HG03571 (cell line): ENCODE measurements around the gene PREP.

Source experiments
- ATAC-seq: cut with Tn5 transposase; IDR thresholded peaks from one replicate; pipeline ENCODE4 v1.9.1; 2021; ENCODE audit not compliant: unreplicated experiment

Gene PREP

GRCh38 chr6:105313211-105313610, 89.7 kb downstream of the PREP start:
- no peak for ATAC-seq

- no peak for ATAC-seq
Observed at GRCh38 chr6:105310947-105311346, 91.9 kb downstream of the PREP start.

GRCh38 chr6:105310371-105310770, 92.5 kb downstream of the PREP start:
- no peak for ATAC-seq

GRCh38 chr6:105308840-105309239, 94.0 kb downstream of the PREP start:
- ATAC-seq, result no peak

- ATAC-seq, result no peak
Observed at GRCh38 chr6:105305521-105305920, 97.4 kb downstream of the PREP start.

GRCh38 chr6:105304825-105305224, 98.1 kb downstream of the PREP start:
- no peak for ATAC-seq

GRCh38 chr6:105304366-105304765, 98.5 kb downstream of the PREP start:
- ATAC-seq, result no peak

GRCh38 chr6:105302617-105303128, 100.2 kb downstream of the PREP start:
- ATAC-seq, result no peak

GRCh38 chr6:105301756-105302616, 100.9 kb downstream of the PREP start:
- ATAC-seq, result no peak

GRCh38 chr6:105301072-105301503, 101.8 kb downstream of the PREP start:
- no peak for ATAC-seq

GRCh38 chr6:105300090-105300489, 102.8 kb downstream of the PREP start:
- ATAC-seq, result no peak

- ATAC-seq, result no peak
Observed at GRCh38 chr6:105294129-105294528, 108.8 kb downstream of the PREP start.

GRCh38 chr6:105292689-105293339, 110.1 kb downstream of the PREP start:
- no peak for ATAC-seq

- no peak for ATAC-seq
Observed at GRCh38 chr6:105291525-105291924, 111.4 kb downstream of the PREP start.

- ATAC-seq, result no peak
Observed at GRCh38 chr6:105282631-105283585, 120.0 kb downstream of the PREP start.

- ATAC-seq, result no peak
Observed at GRCh38 chr6:105280033-105280432, 122.8 kb downstream of the PREP start.

GRCh38 chr6:105279463-105279862, 123.4 kb downstream of the PREP start:
- ATAC-seq, result no peak

- ATAC-seq, result no peak
Observed at GRCh38 chr6:105278813-105279212, 124.1 kb downstream of the PREP start.

- no peak for ATAC-seq
Observed at GRCh38 chr6:105278035-105278434, 124.8 kb downstream of the PREP start.

GRCh38 chr6:105276374-105276773, 126.5 kb downstream of the PREP start:
- no peak for ATAC-seq

GRCh38 chr6:105275542-105275941, 127.3 kb downstream of the PREP start:
- ATAC-seq, result no peak
